SK-N-SH (cell line): ENCODE measurements around the gene GREM2. TPM values are rescaled to one million over a fixed set of nuclear protein-coding genes. Genes with fewer than 3 reads are reported as not detected.

Source experiments
- CTCF ChIA-PET: fragments of 300-600, 350-600 bp; formaldehyde crosslinking; extraction: SDS; loops from one replicate; lab custom pipeline; 2021; lab: Yijun Ruan, JAX
- POLR2A ChIA-PET: fragments of 350-600 bp; sonication (Branson Sonifier 250); formaldehyde crosslinking; extraction: SDS; loops from one replicate; lab custom pipeline; 2020; ENCODE audit warnings: antibody characterized with exemption, inconsistent platforms; lab: Yijun Ruan, JAX
- DNase-seq: peaks from one replicate; pipeline ENCODE4 v3.0.0; 2012
- H2AFZ ChIP-seq: fragments of 200-600 bp; sonication (generic); 2 replicates; pipeline ENCODE4 v1.8.1; 2016; ENCODE audit warnings: antibody characterized with exemption, mild to moderate bottlenecking, low read depth
- H3F3A ChIP-seq: fragments of 200-600 bp; sonication (generic); replicated peaks from 2 replicates; pipeline ENCODE3; 2016; ENCODE audit warnings: antibody characterized with exemption, mild to moderate bottlenecking; ENCODE audit not compliant: insufficient read depth
- H3K27ac ChIP-seq, 2 experiments: fragments of 200-500 bp in 1 of 2; fragments of 200-600 bp in 1 of 2; sonication (Bioruptor generic) in 1 of 2; sonication (generic), shearing (Covaris generic) in 1 of 2; 2 replicates each; pipeline versions ENCODE4 v1.5.1 to v1.6.1; 2014 to 2016; ENCODE audit warnings: low read depth in 2 of 2, inconsistent platforms in 1 of 2, low read length in 1 of 2, mild to moderate bottlenecking in 1 of 2, mixed read lengths in 1 of 2
- H3K27me3 ChIP-seq: fragments of 200-600 bp; sonication (generic), shearing (Covaris generic); 2 replicates; pipeline ENCODE4 v1.6.1; 2016; ENCODE audit warnings: mixed run types; ENCODE audit not compliant: insufficient read depth
- H3K36me3 ChIP-seq, 2 experiments: fragments of 200-500 bp in 1 of 2; fragments of 200-600 bp in 1 of 2; sonication (Bioruptor generic) in 1 of 2; sonication (generic) in 1 of 2; replicated peaks in 1 of 2; 2 replicates each; pipeline versions ENCODE3 to v1.5.1; 2014 to 2016; ENCODE audit warnings: low read length in 1 of 2, mild to moderate bottlenecking in 1 of 2; ENCODE audit not compliant: insufficient read depth in 2 of 2, control insufficient read depth in 1 of 2
- H3K4me1 ChIP-seq, 2 experiments: fragments of 200-500 bp in 1 of 2; fragments of 200-600 bp in 1 of 2; sonication (Bioruptor generic) in 1 of 2; sonication (generic), shearing (Covaris generic) in 1 of 2; 2 replicates each; pipeline versions ENCODE4 v1.5.1 to v1.6.1; 2014 to 2016; ENCODE audit warnings: low read depth in 1 of 2, low read length in 1 of 2, mixed run types in 1 of 2; ENCODE audit not compliant: insufficient read depth in 2 of 2, control insufficient read depth in 1 of 2
- H3K4me2 ChIP-seq: fragments of 200-600 bp; sonication (generic), shearing (Covaris generic); 2 replicates; pipeline ENCODE4 v1.6.1; 2017; ENCODE audit warnings: mixed run types
- H3K4me3 ChIP-seq, 2 experiments: fragments of 200-500 bp in 1 of 2; fragments of 200-600 bp in 1 of 2; sonication (Bioruptor generic) in 1 of 2; sonication (generic), shearing (Covaris generic) in 1 of 2; 2 replicates each; pipeline versions ENCODE4 v1.5.1 to v1.8.1; 2014 to 2016; ENCODE audit warnings: low read depth in 2 of 2, inconsistent platforms in 1 of 2, low read length in 1 of 2, mild to moderate bottlenecking in 1 of 2, mixed read lengths in 1 of 2, moderate library complexity in 1 of 2
- H3K79me2 ChIP-seq: fragments of 200-600 bp; sonication (generic); 2 replicates; pipeline ENCODE4 v1.8.1; 2017; ENCODE audit warnings: mild to moderate bottlenecking; ENCODE audit not compliant: insufficient read depth
- H3K9ac ChIP-seq: fragments of 200-600 bp; sonication (generic); 2 replicates; pipeline ENCODE4 v1.6.1; 2017; ENCODE audit warnings: mixed run types
- H3K9me2 ChIP-seq: fragments of 200-600 bp; sonication (generic); 2 replicates; pipeline ENCODE4 v1.6.1; 2017; ENCODE audit warnings: mixed run types
- H3K9me3 ChIP-seq: fragments of 200-600 bp; sonication (generic); 2 replicates; pipeline ENCODE4 v1.6.1; 2017; ENCODE audit warnings: mixed run types, mild to moderate bottlenecking, moderate library complexity
- H4K20me1 ChIP-seq: fragments of 200-600 bp; sonication (generic); 2 replicates; pipeline ENCODE4 v1.6.1; 2017; ENCODE audit warnings: mild to moderate bottlenecking, mixed run types; ENCODE audit not compliant: insufficient read depth
- EP300 ChIP-seq, 2 experiments: IDR thresholded peaks; 2 replicates each; pipeline versions ENCODE4 v1.4.0 to v1.6.1; 2012; ENCODE audit warnings: borderline replicate concordance in 1 of 2, low read depth in 1 of 2, low read length in 1 of 2
- FOSL2 ChIP-seq: IDR thresholded peaks from 2 replicates; pipeline ENCODE4 v1.4.0; 2012; ENCODE audit warnings: low read depth, mild to moderate bottlenecking, moderate library complexity, borderline replicate concordance
- GABPA ChIP-seq: IDR thresholded peaks from 2 replicates; pipeline ENCODE4 v1.4.0; 2012; ENCODE audit warnings: low read depth, mild to moderate bottlenecking
- GATA2 ChIP-seq: sonication (generic); formaldehyde crosslinking; IDR thresholded peaks from 2 replicates; pipeline ENCODE4 v1.5.0; 2020; ENCODE audit warnings: mild to moderate bottlenecking, missing genetic modification reagents
- JUND ChIP-seq: IDR thresholded peaks from 2 replicates; pipeline ENCODE4 v1.4.0; 2012
- MEF2A ChIP-seq: IDR thresholded peaks from 2 replicates; pipeline ENCODE4 v1.4.0; 2012; ENCODE audit warnings: low read depth, borderline replicate concordance
- MXI1 ChIP-seq: IDR thresholded peaks from 2 replicates; pipeline ENCODE4 v1.6.1; 2012; ENCODE audit warnings: mild to moderate bottlenecking, low read depth, low read length, improper control_type of control experiment
- NFIC ChIP-seq: IDR thresholded peaks from 2 replicates; pipeline ENCODE4 v1.4.0; 2012; ENCODE audit warnings: borderline replicate concordance
- NRF1 ChIP-seq: IDR thresholded peaks from 2 replicates; pipeline ENCODE4 v1.6.1; 2012; ENCODE audit warnings: low read depth, mild to moderate bottlenecking, low read length
- RCOR1 ChIP-seq: fragments of 150-350 bp; IDR thresholded peaks from 2 replicates; pipeline ENCODE4 v1.6.1; 2017; ENCODE audit warnings: antibody characterized with exemption, low read length
- RXRA ChIP-seq: IDR thresholded peaks from 2 replicates; pipeline ENCODE4 v1.4.0; 2012; ENCODE audit warnings: low read depth, mild to moderate bottlenecking, borderline replicate concordance
- SMC3 ChIP-seq: IDR thresholded peaks from 2 replicates; pipeline ENCODE4 v1.6.1; 2012; ENCODE audit warnings: low read depth, low read length, improper control_type of control experiment
- TCF12 ChIP-seq: IDR thresholded peaks from 2 replicates; pipeline ENCODE4 v1.4.0; 2012
- TEAD4 ChIP-seq: IDR thresholded peaks from 2 replicates; pipeline ENCODE4 v1.4.0; 2012; ENCODE audit warnings: mild to moderate bottlenecking, borderline replicate concordance; ENCODE audit not compliant: insufficient read depth
- YY1 ChIP-seq: IDR thresholded peaks from 2 replicates; pipeline ENCODE4 v1.4.0; 2012; ENCODE audit warnings: low read depth, mild to moderate bottlenecking
- WGBS: methylation state at CpG from one replicate; pipeline ENCODE4 v1.1.6; 2017; ENCODE audit warnings: low lambda C conversion rate; 5-methylcytosine and 5-hydroxymethylcytosine counted together
- polyA plus RNA-seq, 3 experiments: library from polyadenylated mRNA; depleted of rRNA; stranded (reverse); fragments of >200 nt; gene quantifications; 2 replicates each; pipeline ENCODE4 v1.2.3, GENCODE V29; 2012
- TF ChIP-seq, protein P1 (sequence below): IDR thresholded peaks from 2 replicates; pipeline ENCODE4; 2012
- TF ChIP-seq, protein P2 (sequence below): fragments of 150-350 bp; IDR thresholded peaks from 2 replicates; pipeline ENCODE4 v1.6.1; 2017; ENCODE audit warnings: antibody characterized with exemption, low read length, low read depth, borderline replicate concordance
- TF ChIP-seq, protein P3 (sequence below): IDR thresholded peaks from 2 replicates; pipeline ENCODE4 v1.6.1; 2012; ENCODE audit warnings: mild to moderate bottlenecking, low read depth, low read length, moderate library complexity
- TF ChIP-seq, protein P4 (sequence below): IDR thresholded peaks from 2 replicates; pipeline ENCODE4 v1.4.0; 2012; ENCODE audit warnings: low read depth, borderline replicate concordance
- TF ChIP-seq, protein P5 (sequence below): IDR thresholded peaks from 2 replicates; pipeline ENCODE4 v1.4.0; 2012; ENCODE audit warnings: low read depth

Gene GREM2
- polyA plus RNA-seq, 1 of the 3 experiments (the other 2 are of a cell fraction) = 0.94 TPM

DNA sequence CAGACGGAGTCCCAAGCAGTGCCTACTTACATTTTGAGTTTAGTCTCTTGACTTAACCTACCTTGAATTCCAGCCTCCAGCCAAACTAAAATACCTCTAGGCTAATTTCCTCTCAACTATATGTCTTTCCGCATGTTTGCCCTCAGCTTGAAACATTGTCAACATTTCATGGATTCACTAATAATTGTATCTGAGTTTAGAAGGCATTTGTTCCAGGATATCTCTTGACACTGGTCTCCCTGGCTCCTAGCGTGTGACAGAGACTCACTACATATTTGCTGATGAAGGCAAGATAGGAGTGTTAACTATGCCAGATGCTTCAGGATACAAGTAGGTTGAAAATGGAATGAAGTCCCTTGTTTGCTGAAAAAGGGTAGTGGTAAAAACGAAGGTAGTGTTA, 136.1 kb downstream of the GREM2 start:
- no peak overlapping the region for H3K27ac ChIP-seq
- H3K9me3 ChIP-seq = no peaks in the 10 kb centered on the region
- H3K9me2 ChIP-seq = no peaks in the 10 kb centered on the region
- no peaks in the 10 kb centered on the region for H4K20me1 ChIP-seq
- no peak overlapping the region for H3K4me3 ChIP-seq
- 0 out of 2 replicates have a peak, but pooled peaks cover 5% of the 10 kb centered on the region for H3K79me2 ChIP-seq
- ChIA-PET CTCF (no interaction called here), POLR2A (no interaction called here)
- 96% methylated on average over 4 of the region's 4 CpGs for WGBS
- H3K4me2 ChIP-seq = no peak overlapping the region
- no peaks in the 10 kb centered on the region for H3K27me3 ChIP-seq
- H3K4me1 ChIP-seq = no peaks in the 10 kb centered on the region; a peak in 1 of 4 replicates
- peaks cover 19% of the 10 kb centered on the region for H3F3A ChIP-seq
- no peak overlapping the region for H3K9ac ChIP-seq
- no peak overlapping the region for H2AFZ ChIP-seq
- H3K36me3 ChIP-seq = peaks cover 14 to 39% of the 10 kb centered on the region in 2 experiments
- no peak for DNase-seq
- TF ChIP-seq, protein P1, sequence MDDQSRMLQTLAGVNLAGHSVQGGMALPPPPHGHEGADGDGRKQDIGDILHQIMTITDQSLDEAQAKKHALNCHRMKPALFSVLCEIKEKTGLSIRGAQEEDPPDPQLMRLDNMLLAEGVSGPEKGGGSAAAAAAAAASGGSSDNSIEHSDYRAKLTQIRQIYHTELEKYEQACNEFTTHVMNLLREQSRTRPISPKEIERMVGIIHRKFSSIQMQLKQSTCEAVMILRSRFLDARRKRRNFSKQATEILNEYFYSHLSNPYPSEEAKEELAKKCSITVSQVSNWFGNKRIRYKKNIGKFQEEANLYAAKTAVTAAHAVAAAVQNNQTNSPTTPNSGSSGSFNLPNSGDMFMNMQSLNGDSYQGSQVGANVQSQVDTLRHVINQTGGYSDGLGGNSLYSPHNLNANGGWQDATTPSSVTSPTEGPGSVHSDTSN = no peak
- TF ChIP-seq GATA2 = no peak
- TF ChIP-seq, protein P2, sequence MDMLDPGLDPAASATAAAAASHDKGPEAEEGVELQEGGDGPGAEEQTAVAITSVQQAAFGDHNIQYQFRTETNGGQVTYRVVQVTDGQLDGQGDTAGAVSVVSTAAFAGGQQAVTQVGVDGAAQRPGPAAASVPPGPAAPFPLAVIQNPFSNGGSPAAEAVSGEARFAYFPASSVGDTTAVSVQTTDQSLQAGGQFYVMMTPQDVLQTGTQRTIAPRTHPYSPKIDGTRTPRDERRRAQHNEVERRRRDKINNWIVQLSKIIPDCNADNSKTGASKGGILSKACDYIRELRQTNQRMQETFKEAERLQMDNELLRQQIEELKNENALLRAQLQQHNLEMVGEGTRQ = no peak
- TF ChIP-seq SMC3 = no peak
- TF ChIP-seq NFIC = no peak
- no peak for TF ChIP-seq JUND
- TF ChIP-seq, protein P3, sequence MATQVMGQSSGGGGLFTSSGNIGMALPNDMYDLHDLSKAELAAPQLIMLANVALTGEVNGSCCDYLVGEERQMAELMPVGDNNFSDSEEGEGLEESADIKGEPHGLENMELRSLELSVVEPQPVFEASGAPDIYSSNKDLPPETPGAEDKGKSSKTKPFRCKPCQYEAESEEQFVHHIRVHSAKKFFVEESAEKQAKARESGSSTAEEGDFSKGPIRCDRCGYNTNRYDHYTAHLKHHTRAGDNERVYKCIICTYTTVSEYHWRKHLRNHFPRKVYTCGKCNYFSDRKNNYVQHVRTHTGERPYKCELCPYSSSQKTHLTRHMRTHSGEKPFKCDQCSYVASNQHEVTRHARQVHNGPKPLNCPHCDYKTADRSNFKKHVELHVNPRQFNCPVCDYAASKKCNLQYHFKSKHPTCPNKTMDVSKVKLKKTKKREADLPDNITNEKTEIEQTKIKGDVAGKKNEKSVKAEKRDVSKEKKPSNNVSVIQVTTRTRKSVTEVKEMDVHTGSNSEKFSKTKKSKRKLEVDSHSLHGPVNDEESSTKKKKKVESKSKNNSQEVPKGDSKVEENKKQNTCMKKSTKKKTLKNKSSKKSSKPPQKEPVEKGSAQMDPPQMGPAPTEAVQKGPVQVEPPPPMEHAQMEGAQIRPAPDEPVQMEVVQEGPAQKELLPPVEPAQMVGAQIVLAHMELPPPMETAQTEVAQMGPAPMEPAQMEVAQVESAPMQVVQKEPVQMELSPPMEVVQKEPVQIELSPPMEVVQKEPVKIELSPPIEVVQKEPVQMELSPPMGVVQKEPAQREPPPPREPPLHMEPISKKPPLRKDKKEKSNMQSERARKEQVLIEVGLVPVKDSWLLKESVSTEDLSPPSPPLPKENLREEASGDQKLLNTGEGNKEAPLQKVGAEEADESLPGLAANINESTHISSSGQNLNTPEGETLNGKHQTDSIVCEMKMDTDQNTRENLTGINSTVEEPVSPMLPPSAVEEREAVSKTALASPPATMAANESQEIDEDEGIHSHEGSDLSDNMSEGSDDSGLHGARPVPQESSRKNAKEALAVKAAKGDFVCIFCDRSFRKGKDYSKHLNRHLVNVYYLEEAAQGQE = no peak
- TF ChIP-seq FOSL2 = no peak
- TF ChIP-seq EP300 (IDR thresholded peaks at IDR 0.05; ENCODE audit: borderline replicate concordance in 1 of 2, low read depth in 1 of 2, low read length in 1 of 2) = no peak
- TF ChIP-seq YY1 = no peak
- no peak for TF ChIP-seq RXRA
- no peak for TF ChIP-seq MEF2A
- TF ChIP-seq GABPA = no peak
- TF ChIP-seq TEAD4 = no peak
- TF ChIP-seq, protein P4, sequence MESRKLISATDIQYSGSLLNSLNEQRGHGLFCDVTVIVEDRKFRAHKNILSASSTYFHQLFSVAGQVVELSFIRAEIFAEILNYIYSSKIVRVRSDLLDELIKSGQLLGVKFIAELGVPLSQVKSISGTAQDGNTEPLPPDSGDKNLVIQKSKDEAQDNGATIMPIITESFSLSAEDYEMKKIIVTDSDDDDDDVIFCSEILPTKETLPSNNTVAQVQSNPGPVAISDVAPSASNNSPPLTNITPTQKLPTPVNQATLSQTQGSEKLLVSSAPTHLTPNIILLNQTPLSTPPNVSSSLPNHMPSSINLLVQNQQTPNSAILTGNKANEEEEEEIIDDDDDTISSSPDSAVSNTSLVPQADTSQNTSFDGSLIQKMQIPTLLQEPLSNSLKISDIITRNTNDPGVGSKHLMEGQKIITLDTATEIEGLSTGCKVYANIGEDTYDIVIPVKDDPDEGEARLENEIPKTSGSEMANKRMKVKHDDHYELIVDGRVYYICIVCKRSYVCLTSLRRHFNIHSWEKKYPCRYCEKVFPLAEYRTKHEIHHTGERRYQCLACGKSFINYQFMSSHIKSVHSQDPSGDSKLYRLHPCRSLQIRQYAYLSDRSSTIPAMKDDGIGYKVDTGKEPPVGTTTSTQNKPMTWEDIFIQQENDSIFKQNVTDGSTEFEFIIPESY = no peak
- no peak for TF ChIP-seq TCF12
- TF ChIP-seq RCOR1 = no peak
- TF ChIP-seq, protein P5, sequence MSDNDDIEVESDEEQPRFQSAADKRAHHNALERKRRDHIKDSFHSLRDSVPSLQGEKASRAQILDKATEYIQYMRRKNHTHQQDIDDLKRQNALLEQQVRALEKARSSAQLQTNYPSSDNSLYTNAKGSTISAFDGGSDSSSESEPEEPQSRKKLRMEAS = no peak
- no peak for TF ChIP-seq NRF1
- TF ChIP-seq MXI1 = no peak
